Hematopoietic multipotent progenitor cell (in vitro differentiated cells): ENCODE data around the gene AK1. TPM values are rescaled to one million over a fixed set of nuclear protein-coding genes. Genes with fewer than 3 reads are reported as not detected.
"Not testable (repeated sequence)": the region's sequence is repeated elsewhere in the genome, so short reads cannot be mapped to it uniquely, and the experiment has no call there.

Source experiments
- DNase-seq, 3 donors: peaks; one replicate each; pipeline ENCODE4 v3.0.0-alpha.2; 2011 to 2015; ENCODE audit warnings: low read depth in 2 of 3, low spot score in 2 of 3
- total RNA-seq: library from RNA; depleted of rRNA; stranded (reverse); fragments of >200 nt; gene quantifications from one replicate; pipeline ENCODE4 v1.2.3, GENCODE V29; 2012

The AK1 gene
- total RNA-seq, 1 donor = 0.27 TPM

DNA sequence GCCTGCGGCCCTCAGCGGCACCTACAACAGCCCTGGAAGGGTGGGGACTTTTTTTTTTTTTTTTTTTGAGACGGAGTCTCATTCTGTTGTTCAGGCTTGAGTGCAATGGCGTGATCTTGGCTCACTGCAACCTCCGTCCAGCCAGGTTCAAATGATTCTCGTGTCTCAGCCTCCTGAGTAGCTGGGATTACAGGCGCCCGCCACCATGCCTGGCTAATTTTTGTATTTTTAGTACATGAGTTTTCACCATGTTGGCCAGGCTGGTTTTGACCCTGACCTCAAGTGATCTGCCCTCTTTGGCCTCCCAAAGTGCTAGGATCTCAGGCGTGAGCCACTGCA, 7.4 kb downstream of the AK1 start:
- DNase-seq = not testable (repeated sequence)

DNA sequence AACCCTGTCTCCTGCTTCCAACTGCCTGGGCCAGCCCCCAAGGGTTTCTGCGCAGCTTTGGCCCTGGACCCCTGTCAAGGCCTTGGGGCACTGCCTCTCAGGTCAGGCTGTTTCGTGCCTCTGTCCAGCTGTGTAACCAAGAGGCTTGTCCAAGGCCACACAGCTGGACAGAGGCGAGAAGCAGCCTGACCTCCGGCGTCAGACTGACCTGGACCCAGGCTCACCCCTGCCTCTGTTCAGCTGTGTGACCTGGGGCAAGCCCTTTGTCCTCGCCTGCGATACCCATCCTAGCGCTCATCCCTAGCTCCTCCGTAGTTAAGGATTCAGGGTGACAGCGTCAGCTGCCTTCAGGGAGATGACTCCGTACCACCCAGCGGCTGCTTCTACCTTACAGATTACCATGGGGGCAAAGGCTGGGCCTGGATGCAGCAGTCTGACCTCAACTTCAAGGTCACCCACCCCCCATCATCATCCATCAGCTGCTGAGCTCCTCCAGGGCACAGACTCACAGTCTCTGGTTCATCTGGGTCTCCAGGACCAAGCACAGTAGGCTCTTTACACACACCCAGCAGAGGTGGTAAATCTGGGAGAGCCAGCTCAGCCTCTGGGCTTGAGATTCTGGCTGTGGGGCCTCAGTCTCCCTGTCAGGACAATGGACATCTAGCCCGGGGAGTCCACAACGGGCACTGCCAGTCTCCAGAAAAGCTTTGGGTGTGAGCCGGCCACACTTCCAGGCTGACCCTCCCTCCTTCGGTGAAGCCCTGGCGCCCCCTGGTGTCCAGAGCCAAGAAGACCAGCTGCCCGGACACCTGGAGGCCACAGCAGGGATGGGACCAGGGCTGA, 7.9 kb downstream of the AK1 start:
- DNase-seq = peak; percentile 58 to 81 (median 72)

DNA sequence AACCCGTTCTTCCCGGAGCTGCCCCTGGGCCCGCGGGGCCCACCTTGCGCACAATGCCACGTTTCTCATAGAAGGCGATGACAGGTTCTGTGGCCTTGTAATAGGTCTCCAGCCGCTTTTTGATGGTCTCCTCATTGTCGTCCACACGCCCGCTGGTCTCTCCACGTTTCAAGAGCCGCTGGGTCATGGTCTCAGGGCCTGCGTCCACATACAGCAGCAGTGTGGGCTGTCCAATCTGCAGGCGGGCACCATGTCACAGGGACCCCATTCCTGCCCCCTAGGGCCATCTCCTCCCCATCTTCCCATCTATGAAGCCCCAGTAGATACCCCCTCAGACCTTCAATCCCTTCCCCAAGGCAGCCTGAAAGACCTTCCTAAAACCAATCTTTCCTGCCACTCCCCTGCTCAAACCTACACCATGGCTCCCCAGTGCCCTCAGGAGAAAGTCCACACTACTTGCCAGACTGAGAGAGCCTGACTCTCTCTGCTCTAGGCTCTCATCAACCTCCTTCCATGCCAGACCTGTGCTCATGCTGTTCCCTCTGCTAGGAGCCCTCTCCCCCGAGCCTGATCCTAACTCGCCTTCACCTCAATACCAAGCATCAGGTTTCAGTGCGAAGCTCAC, 9.1 kb downstream of the AK1 start:
- DNase-seq = no peak

DNA sequence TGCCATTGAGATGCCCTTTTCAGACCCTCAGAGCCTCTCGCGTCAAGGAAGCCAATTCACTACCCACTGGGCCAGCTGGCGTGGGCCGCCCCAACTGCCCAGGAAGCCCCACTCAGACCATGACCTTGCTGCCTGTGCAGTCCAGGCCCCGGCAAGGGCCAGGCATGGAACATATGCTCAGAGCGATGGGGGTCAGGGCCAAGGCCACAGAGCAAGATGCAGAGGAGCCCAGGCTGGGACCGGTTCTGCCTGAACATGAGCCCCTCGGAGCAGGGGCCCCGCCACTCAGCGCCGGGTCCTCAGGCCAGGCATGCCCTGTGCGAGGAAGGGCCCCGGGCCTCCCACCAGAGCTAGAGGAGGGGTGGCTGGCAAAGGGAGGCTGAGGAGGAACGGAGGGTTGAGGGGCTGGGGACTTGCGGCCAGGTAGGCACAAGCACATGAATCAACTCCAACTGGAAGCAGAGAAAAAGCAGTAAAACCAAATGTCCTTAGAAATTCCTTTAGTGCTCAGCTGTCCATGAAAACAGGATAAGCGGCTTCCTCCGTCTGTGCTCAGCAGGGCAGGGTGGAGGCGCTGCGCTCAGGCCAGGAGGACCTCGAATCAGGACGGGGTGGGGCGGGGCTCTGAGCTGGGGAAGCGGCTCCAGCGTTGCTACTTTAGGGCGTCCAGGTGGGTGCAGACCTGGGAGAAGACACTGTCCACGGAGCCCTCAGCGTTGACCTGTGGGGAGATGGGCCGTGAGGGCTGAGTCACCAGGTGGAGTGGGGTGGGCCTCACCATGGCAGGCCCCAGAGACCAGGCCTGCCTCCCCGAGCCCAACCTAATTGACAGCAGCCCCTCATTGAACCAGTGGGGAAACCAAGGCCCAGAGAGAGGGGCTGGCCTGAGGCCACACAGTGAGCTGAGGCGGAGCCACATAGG, 9.9 kb downstream of the AK1 start:
- DNase-seq = no peak

DNA sequence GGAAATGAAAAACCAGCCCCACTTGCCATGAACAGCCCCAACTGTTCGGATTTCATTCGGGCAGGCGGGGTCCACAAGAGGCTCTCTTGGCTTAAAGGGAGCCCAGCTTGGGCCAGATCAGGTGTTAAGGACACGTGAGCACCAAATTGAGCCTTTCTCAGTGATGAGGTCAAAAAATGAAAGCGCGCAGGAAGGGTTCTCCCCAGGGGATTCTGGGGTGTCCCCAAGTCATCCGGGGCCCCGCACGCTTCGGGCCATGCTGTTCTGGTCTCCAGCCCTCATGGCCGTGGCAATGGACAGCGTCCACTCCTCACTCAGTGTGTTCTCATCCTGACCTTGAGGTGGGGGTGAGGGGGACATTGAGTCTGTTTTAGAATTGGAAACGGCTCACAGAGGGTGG, 10.9 kb downstream of the AK1 start:
- DNase-seq = no peak

DNA sequence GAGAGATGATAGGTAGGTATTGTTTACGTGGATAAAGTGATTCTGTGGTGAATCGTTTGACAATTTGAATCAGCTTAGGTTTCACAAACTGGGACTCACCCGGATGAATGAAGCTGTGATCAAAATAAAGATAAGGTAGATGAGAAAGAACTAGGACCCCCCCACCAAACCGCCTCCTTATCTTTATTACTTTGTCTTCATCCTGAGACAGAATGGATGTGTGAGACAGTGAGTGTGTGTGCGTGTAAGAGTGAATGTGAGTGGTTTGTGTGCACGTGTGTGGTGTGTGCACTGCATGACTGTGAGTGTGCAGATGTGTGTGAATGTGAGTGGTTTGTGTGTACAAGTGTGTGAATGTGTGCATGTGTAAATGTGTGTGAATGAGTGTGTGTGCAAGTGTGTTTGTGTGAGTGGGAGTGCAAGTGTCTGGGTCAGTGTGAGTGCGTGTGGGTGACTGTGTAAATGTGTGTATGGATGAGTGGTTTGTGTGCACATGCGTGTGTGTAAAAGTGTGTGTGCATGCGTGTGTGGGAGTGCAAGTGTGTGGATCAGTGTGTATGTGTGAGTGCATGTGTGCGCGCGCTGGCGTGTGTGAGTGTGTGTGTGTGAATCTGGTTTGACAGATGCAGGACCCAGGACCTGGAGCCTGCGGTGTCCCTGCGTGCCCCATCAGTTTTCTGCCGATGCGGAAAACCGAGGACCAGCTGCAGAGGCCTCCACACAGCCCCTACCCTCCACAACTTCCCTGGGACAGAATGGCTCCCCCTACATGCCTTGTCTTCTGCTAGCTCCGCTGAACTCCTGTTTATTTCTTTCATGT, 11.6 kb downstream of the AK1 start:
- DNase-seq = peak in 1 of 3 donors; percentile 49

DNA sequence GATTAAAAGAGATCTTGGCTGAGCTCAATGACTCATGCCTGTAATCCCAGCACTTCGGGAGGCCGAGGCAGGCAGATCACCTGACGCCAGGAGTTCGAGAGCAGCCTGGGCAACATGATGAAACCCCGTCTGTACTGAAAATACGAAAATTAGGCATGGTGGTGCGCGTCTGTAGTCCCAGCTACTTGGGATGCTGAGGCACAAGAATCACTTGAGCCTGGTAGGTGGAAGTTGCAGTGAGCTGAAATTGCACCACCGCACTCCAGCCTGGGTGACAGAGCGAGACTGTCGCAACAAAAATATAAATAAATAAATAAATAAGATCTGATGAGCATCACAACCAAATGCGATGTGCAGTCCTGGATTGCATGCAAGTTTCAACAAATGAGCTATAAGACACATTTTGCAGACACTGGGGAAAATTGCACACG, 14.3 kb downstream of the AK1 start:
- DNase-seq = no peak

DNA sequence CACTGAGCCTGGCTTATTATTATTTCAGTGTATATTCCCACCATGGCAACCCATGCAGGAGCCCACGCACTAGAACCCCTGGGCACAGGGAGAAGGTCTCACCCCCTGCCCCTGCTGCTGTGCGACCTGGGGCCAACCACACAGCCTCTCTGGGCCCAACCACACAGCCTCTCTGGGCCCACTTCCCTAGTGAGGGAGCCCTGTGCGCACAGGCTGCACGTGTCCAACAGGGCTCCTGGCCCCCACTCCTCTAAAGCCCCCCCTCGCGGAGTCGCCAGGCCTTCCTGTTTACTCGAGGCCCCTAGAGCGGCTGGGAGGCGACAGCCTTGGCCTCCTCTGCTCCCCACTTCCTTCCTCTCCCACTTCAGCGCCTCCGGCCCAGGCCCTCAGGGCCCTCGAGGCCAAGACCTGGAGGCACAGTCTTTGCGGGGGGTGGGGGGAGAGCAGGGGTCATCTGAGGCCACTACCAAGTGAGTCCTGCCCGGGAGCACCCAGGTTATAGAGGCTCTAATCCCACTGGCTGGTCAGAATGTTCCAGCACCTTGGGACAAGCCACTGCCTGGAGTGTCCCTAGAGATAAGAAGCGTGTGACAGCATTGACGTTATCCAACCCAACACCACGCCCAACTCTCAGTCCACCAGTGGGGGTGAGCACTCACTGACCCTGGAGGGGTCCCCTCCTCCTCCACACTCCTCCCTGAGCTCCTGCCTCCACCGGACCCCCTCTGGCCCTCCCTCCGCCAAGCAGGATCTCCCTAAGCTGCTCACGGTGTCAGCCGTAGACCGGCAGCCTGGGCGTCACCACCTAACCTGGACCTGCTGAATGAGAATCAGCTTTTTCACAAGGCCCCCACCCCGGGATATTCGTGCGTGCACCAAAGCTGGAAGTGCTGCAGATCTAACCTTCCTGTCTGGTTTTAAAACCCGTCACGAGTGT, 15.1 kb downstream of the AK1 start:
- peak in 2 of 3 donors; percentile 89 to 97 for DNase-seq

DNA sequence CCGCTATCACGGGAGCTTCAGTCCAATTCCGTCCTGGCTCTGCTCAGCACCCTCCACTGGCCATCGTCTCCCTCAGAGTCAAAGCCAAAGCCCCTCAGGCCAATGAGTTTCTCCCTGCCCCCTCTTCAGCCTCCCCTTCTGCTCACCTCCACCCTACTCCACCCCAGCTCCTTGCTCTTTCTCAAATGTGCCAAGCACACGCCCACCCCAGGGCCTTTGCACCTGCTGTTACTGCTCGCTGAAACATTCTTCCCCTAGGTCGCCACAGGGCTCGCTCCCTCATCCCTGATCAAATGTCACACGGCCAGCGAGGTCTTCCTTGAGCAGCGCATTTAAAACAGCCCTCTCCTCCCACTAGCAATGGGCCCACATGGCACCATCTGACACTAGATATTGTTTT, 16.7 kb downstream of the AK1 start:
- DNase-seq = no peak

DNA sequence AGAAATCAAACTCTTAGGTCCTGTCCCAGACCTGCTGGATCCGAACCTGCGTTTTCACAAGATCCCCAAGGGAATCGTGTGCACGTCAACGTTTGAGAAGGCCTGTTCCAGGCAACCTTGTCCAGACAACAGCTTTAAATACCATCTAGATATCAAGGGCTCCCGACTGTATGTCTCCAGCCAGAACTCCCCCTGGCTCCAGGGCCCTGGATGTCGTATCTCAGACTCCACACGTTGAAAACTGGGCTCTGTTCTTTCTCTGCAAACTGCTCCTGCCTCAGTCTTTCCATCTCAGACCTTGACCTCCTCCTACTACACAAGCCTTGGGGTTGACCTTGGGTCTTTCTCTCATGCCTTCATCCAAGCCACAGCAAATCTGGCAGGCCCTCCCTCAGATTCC, 17.2 kb downstream of the AK1 start:
- no peak for DNase-seq

DNA sequence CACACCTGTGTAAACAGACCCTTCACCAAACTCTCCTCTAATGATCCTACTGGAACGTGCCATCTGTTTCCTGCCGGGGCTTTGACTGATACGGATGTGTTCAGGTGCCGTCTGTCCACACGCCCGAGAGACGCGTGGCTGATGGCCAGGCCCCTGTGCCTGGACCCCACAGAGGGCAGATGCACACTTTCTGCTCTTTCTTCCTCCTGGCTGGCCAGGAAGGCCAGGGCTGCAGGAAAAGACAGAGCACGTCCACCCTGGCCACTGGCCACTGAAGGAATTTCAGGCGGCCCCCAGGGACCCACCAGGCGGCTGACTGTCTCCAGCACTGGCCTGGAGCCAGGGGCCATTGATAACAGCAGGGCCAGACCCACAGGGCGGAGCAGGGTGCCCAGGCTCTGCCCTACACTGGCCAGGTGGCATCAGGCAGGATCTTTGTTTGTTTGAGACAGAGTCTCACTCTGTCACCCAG, 19.4 kb downstream of the AK1 start:
- DNase-seq = peak in 2 of 3 donors; percentile 45 to 70

DNA sequence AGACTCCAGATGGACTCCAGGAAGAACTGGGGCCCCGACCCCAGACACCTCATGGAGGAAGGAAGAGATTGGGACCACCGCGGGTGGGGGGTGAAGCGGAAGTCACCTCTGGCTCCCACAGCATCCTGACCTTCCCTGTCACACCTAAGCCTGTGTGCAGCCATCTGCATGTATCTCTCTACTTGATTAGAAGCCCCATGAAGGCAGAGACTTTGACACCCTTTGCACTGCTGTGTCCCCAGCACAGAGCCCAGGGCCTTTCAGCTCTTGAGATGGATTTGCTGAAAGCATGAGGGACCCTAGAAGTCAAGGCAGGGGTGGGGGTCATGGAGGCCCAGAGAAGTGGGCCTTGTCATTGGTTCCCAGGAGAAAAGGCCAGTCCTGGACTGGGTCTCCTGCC, 20.2 kb downstream of the AK1 start:
- DNase-seq = no peak

DNA sequence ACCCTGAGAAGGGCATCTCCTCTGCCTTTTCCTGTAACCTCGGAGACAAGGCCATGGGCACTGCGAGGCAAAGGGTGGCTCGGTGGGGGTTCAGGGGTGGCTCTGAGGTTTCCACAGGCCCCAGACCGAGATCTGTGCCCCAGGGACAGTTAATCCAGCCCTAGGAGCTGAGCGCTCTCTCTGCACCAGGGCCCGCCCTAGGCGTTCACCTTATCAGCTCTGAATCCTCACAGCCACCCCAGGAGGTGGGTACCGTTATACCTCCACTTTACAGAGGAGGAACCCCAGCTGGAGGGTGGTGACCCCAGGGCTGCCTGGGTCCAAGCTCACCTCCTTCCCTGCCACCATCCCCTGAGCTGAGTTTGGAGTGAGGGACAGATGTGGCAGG, 20.8 kb downstream of the AK1 start:
- DNase-seq = no peak

DNA sequence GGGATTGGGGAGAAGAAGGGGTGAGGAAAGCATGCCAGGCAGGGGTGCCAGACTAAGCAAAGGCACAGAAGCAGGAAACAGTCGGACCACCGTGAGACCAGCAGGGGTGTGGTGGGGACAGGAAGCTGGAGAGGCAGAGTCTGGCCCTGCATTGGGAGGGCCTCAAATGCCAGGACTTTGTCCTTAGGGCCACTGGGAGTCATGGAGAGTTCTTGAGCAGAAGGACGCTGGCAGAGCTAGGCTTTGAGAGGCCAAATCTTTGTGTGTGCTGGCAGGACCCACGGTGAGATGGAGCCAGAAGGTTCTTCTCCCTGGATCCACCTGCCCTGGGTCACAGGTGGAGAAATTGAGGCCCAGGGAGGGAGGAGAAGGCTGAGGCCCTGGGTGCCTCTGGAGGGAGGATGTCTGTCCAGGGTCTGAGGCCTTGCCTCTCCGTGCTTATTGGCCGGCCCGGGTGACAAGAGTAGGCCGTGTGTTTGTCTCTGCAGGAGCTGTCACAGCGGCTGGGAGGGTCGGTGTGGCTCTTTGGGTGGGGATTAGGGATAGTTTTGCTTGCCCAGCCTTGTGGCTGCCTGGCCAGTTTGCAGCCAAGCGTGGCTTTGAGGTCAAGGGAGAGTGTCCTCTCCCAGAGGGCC, 21.3 kb downstream of the AK1 start:
- DNase-seq = no peak

DNA sequence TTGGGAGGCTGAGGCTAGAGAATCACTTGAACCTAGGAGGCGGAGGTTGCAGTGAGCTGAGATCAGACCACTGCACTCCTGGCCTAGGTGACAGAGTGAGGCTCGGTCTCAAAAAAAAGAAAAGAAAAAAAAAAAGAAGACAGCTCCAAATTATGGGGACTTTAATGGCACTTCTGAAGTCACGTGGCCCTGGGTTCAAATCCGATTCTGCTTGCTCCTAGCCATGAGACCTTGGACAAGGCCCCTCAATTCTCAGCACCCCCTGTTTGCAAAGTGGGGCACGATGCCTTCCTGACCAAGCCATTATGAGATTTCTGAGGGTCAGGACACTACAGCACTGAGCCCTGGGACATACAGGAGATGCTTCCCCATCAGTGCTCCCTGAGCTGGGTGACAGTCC, 22.0 kb downstream of the AK1 start:
- DNase-seq = no peak

DNA sequence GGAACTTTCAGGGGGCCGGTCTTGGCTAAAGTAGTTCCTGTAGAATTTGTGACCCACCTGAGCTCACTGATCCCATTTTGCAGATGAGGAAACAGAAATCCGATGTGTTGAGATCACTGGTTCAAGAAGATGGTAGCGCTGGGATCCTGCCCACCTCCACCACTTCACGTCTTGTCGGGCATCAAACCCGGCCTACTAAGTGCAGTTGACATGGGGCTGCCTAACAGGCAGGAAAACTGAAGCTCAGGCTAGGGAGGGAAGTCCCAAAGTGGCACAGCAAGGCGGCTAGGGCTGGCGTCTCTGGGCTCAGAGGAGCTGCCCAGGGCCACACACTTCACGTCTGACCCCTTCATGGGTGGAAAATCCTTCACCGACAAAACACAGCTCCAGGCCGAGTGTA, 22.5 kb downstream of the AK1 start:
- no peak for DNase-seq

DNA sequence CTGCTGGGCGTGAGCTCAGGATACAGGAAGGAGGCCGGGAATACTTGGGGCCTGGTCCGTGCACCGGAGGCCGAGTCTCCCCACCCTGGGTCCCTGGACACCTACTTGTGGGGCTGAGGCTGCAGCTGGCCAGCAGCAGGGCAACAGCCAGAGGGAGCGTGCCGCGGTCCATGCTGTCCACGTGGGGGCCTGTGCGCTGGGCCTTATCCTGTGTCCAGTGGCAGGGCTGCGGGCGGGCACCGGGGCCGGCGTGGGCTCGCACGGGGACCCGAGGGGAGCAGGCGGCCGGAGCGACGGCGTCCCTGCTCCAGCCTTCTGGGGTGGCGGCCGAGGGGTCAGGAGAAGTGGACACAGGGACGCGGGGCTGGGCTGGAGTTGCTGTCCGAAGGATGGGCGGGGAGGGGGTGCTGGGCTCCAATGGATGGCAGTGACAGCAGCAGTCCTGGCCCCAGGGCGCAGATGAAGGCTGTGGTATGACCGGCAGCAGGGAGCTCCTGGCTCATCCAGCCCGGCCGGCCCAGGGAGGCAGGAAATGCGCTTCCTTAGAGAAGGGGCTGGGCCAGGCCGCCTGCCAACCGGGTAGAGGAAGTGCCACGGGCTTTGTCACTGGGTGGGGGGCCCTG, 23.2 kb downstream of the AK1 start, which contains the start of gene ENG:
Gene ENG, minus strand, starts transcription at position 475 of the 623 bp plus-strand sequence. Its CDS starts 303 bp downstream, at position 172.
- DNase-seq = no peak
